Activated T-helper 1 cell treated with anti-CD3 and anti-CD28 coated beads, Interleukin-12 subunit alpha, Interleukin-12 subunit beta, Interleukin-2, Interleukin-4 antibody, amounts not matched to agents 30 ng/mL and 10 ng/mL and 1 ng/mL, durations not matched to agents 14 hours and 24 hours and 36 hours (primary cell): Measurements from ENCODE around the gene MFAP4. TPM values are rescaled to one million over a fixed set of nuclear protein-coding genes. Genes with fewer than 3 reads are reported as not detected.

ENCODE experiments used
- DNase-seq: peaks from one replicate; pipeline ENCODE4 v3.0.0; 2021; ENCODE audit warnings: low spot score
- H3K27ac Mint-ChIP-seq: one replicate; pipeline ENCODE4 v1.8.0; 2021; ENCODE audit warnings: mild to moderate bottlenecking, mixed read lengths
- H3K27me3 Mint-ChIP-seq: one replicate; pipeline ENCODE4 v1.8.0; 2022; ENCODE audit warnings: mild to moderate bottlenecking, moderate library complexity, mixed read lengths; ENCODE audit not compliant: insufficient read depth
- H3K36me3 Mint-ChIP-seq: one replicate; pipeline ENCODE4 v1.8.0; 2021; ENCODE audit warnings: low read depth, mixed read lengths
- H3K4me1 Mint-ChIP-seq: one replicate; pipeline ENCODE4 v1.8.0; 2021; ENCODE audit warnings: low read depth, mixed read lengths
- H3K4me3 Mint-ChIP-seq: one replicate; pipeline ENCODE4 v1.8.0; 2021; ENCODE audit warnings: mild to moderate bottlenecking, moderate library complexity, mixed read lengths
- H3K9me3 Mint-ChIP-seq: one replicate; pipeline ENCODE4 v1.8.0; 2021; ENCODE audit warnings: mixed read lengths
- intact Hi-C: fragments of 100-400 bp; cut with micrococcal nuclease; formaldehyde crosslinking; loops from one replicate; pipeline ENCODE4 v1.15.1; 2024
- total RNA-seq: library from RNA; stranded (reverse); gene quantifications from 2 replicates; pipeline ENCODE4 v1.2.3, GENCODE V29; 2022

The MFAP4 gene
- total RNA-seq, 1 donor from 2014 or later: not detected

DNA sequence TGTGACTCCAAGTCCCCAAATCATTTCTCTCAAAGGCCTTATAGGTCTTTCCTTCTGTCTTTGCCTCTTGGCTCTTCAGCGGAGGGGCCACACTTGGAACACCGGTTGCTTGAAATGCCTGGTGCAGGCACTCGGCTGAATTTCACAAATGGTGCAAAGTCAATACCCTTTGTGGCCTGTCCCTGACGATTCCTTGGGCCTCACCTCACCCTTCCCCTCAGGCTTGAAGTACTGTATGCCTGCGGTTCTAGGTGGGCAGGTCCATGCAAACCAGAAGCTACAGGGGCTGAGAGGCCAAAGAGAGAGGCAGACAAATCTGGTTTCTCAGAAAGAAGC is 20.4 kb downstream of the MFAP4 start:
- H3K27me3 Mint-ChIP-seq: peaks cover 5% of the 10 kb centered on the region
- peaks cover 37% of the 10 kb centered on the region for H3K4me1 Mint-ChIP-seq
- H3K27ac Mint-ChIP-seq: no peak overlapping the region
- intact Hi-C loops: no loop called here
- no peaks in the 10 kb centered on the region for H3K36me3 Mint-ChIP-seq
- H3K9me3 Mint-ChIP-seq: no peaks in the 10 kb centered on the region
- H3K4me3 Mint-ChIP-seq: no peak overlapping the region
- DNase-seq: no peak

DNA sequence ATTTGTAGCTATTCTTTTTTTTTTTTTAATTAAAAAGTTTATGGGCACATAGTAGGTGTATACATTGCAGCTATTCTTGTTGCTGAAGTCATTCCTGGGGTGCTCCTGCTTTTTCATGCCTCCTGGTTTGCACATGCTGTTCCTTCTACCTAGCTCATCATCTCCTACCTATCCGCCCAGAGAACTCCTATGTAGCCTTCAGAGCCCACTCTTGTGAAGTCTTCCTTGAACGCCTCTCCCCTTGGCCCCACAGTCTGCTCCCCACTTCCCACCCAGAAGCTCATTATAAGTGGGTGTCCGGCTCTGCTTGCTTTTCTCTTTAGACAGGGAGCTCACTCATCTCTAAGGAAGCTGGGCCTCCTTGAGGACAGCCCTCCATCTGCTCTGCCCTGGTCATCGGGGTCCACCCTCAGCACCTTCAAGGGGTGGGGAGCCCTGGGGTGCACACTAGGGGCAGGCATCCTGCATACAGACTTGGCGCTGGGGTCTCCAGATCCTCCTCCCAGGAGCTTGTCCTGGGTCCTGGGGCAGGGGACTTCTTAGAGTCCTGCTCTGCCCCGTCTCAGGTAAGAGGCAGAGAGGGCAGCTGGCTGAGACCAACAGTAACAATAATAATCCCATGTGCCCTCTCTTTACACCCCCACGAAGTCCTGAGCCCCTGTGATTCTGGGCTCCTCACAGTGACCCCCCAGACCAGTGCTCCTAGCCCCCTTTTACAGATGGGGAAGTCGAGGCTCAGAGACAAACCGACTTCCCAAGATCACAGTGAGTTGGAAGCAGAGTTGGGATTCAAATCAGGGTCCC is 21.0 kb downstream of the MFAP4 start:
- intact Hi-C loops: no loop called here
- Mint-ChIP-seq H3K4me1 (peaks cover 31% of the 10 kb centered on the region), H3K9me3 (no peaks in the 10 kb centered on the region), H3K27ac (no peak overlapping the region), H3K4me3 (no peak overlapping the region), H3K36me3 (no peaks in the 10 kb centered on the region), H3K27me3 (peaks cover 8% of the 10 kb centered on the region)
- no peak for DNase-seq

DNA sequence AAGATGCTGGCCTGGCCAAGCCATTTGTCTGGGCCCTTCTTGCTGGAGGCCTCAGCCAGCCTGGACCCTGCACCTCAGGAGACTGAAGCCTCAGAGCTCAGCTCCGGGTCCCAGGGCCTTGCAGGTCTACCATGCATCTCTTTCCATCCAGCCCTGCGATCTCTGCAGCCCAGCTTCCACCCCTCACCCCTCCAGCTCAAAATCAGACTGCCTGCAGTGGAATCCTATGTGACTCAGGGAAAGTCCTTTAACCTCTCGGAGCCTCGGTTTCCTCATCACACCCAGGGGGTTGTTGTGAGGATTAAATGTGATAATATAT is 21.5 kb downstream of the MFAP4 start:
- Mint-ChIP-seq H3K4me3 (no peak overlapping the region), H3K27ac (no peak overlapping the region), H3K27me3 (peaks cover 8% of the 10 kb centered on the region), H3K36me3 (no peaks in the 10 kb centered on the region), H3K4me1 (peaks cover 25% of the 10 kb centered on the region), H3K9me3 (no peaks in the 10 kb centered on the region)
- no peak for DNase-seq
- intact Hi-C loops: no loop called here

DNA sequence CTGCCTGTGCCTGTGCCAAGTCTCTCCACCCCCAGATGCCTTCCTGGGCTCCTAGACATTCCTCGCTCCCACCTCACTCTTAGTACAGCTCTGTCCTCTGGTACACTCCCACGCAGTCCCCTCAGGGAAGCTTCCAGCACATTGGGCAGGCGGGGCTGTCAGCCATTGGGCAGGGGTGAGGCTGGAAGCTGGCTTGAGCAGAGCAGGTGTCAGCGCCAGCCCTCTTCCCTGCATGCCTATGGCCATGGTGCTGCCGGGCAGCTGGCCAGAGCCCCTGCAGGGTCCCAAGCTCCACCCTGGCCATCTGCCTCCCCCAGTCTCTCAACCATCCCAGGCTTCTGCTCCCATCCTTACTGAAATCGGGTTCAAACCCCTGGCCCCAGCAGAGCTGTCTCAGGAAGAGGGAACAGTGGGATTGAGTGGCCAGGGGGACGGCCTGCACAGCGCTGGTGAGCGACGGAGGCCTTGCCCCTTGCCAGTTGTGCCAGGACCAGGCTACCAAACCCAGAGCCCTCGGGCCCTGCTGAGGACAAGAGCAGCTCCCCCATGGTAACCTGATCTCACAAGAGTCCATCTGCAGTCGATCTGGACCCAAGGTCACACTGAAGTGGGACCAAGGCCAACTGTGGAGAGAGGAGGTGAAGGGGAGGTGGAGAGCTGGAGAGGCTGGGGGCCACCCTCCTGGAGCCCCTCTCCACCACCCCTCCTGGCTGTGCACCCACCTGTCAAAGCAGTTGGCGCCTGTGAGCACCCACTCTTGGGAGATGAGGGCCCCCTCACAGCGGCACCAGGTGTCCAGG is 22.1 kb downstream of the MFAP4 start:
- H3K36me3 Mint-ChIP-seq: no peaks in the 10 kb centered on the region
- no peak overlapping the region for H3K27ac Mint-ChIP-seq
- H3K27me3 Mint-ChIP-seq: peaks cover 8% of the 10 kb centered on the region
- H3K4me1 Mint-ChIP-seq: peaks cover 20% of the 10 kb centered on the region
- no peak overlapping the region for H3K4me3 Mint-ChIP-seq
- DNase-seq: no peak
- intact Hi-C loops: loop anchor here (5.0 kb wide), 1 partner anchor 282 kb away; the partner anchor contains the start of gene ALDH3A2
- no peaks in the 10 kb centered on the region for H3K9me3 Mint-ChIP-seq

DNA sequence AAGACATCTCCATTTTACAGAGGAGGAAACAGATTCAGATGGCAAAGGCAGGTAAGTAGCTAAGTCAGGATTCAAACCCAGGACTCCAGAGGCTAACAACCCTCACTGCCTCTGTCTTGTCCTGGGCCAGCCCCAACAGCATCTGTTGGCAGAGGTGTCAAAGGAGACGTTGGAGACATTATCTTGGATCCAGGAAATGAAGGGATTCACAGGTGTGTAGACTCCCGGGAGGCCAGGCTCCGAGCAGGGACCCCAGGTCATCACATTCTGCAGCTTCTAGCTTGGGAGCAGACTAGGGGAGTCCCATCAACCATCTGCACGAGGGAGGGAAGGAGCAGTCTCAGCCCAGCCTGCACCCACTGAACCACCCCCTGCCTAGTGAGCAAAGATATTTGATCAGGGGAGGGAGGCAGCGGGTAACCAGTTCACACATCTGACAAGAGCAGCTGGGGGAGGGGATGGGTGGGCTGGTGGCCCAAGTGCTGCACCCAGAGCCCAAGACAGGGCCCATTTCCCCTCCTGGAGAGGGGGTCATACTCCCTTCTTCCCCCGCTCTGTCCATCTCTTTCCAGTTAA is 23.4 kb downstream of the MFAP4 start:
- no peaks in the 10 kb centered on the region for H3K36me3 Mint-ChIP-seq
- peak overlapping the region; percentile 3 for H3K4me3 Mint-ChIP-seq
- H3K4me1 Mint-ChIP-seq: peaks cover 7% of the 10 kb centered on the region
- H3K9me3 Mint-ChIP-seq: no peaks in the 10 kb centered on the region
- DNase-seq: no peak
- intact Hi-C loops: loop anchor here (1.0 to 5.0 kb wide), 3 partner anchors 84 to 284 kb away; partner anchors contain the start of gene ALDH3A2
- H3K27ac Mint-ChIP-seq: peak overlapping the region; percentile 23
- peaks cover 15% of the 10 kb centered on the region for H3K27me3 Mint-ChIP-seq

DNA sequence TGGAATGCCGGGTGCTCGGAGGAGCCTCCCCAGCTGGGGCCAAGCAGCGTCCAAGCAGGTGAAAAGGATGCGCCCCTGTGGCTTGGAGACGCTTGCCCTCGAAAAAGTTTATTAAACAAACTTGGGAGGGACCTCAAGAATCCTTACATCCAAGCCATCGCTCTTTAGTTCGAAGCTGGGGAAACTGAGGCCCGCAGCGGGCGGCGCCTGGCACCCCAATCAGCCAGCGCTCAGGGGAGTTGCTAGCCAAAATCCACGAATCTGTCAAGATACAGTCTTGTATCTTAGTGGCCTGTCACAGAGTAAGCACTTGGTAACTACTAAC is 23.9 kb downstream of the MFAP4 start:
- peaks cover 7% of the 10 kb centered on the region for H3K4me1 Mint-ChIP-seq
- no peak overlapping the region for H3K27ac Mint-ChIP-seq
- peak overlapping the region; percentile 87 for H3K4me3 Mint-ChIP-seq
- DNase-seq: no peak
- no peaks in the 10 kb centered on the region for H3K9me3 Mint-ChIP-seq
- no peaks in the 10 kb centered on the region for H3K36me3 Mint-ChIP-seq
- peaks cover 16% of the 10 kb centered on the region for H3K27me3 Mint-ChIP-seq
- intact Hi-C loops: loop anchor here (1.0 to 5.0 kb wide), 3 partner anchors 84 to 284 kb away; partner anchors contain the start of gene ALDH3A2

DNA sequence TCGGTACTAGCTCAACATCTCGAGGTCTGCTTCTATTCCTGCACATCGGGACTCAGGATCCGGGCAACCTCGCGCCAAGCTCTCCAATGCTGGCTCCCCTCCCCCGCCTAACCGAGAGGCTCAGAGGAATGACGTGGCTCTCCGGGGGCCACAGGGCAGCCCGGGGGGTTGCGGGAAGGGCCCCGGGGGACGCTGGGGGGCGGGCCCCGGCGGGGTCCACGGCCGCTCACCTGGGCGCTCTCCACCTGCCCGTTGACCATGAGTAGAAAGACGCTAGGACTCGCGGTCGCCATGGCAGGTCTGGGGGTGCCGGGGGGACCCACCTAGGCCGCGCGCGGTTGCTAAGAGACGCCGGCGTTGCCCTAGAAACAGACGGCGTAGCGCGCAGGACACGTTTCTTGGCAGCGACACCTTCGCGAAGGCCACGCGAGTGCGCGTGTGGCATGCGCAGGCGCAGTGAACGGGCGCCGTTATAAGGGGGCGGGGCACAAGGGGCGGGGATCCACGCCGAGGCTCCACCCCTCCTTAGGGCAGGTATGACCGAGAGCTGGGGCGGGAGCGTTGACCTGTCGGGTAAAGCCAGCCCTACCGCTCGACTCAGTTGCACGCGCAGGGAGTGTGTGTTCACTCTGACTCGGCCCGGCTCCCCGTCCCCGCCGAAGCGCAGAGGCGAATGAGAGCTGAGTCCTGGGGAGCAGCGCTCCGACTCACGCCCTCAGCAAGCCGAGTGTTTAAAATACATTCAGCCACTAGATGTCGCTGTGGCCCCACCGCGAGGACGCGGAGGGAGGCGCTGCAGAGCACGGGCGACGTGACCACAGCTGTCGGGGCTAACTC is 24.5 kb downstream of the MFAP4 start, which contains the start of gene B9D1:
Gene B9D1, minus strand, starts transcription at position 447 of the 837 bp plus-strand sequence. Its CDS starts 154 bp downstream, at position 293.
- H3K9me3 Mint-ChIP-seq: no peaks in the 10 kb centered on the region
- peaks cover 7% of the 10 kb centered on the region for H3K4me1 Mint-ChIP-seq
- H3K27ac Mint-ChIP-seq: peak within 1 kb of the TSS; percentile 67
- no peaks in the 10 kb centered on the region for H3K36me3 Mint-ChIP-seq
- peaks cover 16% of the 10 kb centered on the region for H3K27me3 Mint-ChIP-seq
- peak within 1 kb of the TSS; percentile 87 for H3K4me3 Mint-ChIP-seq
- DNase-seq: peak; percentile 85
- intact Hi-C loops: loop anchor here (1.0 to 5.0 kb wide), 5 partner anchors 15 to 404 kb away; partner anchors contain the start of gene ALDH3A2

DNA sequence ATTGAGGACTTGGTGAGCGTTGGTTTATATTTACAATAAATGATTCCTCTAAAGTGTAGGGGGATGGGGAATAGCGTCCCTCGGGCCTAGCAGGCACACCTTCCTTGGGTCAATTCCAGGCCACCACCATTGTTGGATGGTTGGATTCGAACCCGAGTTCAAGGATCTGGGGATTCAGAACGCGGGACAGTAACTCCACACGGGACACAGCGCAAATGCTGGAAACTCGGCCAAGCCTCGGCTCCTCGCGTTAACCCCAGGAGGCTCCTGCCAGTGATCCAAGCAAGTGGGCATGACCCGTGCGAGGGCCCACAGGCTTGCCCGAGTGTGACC is 25.1 kb downstream of the MFAP4 start:
- no peaks in the 10 kb centered on the region for H3K36me3 Mint-ChIP-seq
- intact Hi-C loops: loop anchor here (1.0 to 5.0 kb wide), 4 partner anchors 15 to 404 kb away; partner anchors contain the start of gene ALDH3A2
- H3K4me3 Mint-ChIP-seq: peak overlapping the region; percentile 80
- H3K4me1 Mint-ChIP-seq: peaks cover 7% of the 10 kb centered on the region
- peaks cover 18% of the 10 kb centered on the region for H3K27me3 Mint-ChIP-seq
- H3K9me3 Mint-ChIP-seq: no peaks in the 10 kb centered on the region
- DNase-seq: no peak
- peak overlapping the region; percentile 67 for H3K27ac Mint-ChIP-seq

DNA sequence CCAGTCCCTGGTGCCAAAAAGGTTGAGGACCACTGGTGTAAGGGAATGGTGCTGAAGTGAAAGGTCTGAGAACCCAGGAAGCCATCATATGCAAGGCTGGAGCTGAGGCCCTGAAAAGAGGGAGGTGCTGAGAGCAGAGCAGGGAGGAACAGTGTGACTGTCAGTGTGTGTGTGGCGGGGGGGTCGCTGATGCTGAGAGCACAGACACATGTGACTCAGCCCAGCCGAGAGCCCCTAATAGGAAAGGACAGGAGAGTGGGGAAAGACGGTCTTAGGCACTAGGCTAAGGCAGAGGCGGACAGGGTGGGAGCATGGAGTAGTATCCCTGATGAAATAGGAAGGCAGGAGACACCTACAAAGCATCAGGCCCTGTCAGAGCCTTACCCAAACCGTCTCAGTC is 25.7 kb downstream of the MFAP4 start:
- Mint-ChIP-seq H3K9me3 (no peaks in the 10 kb centered on the region), H3K4me1 (peaks cover 7% of the 10 kb centered on the region), H3K4me3 (peak overlapping the region; percentile 70), H3K36me3 (no peaks in the 10 kb centered on the region), H3K27me3 (peaks cover 20% of the 10 kb centered on the region), H3K27ac (peak overlapping the region; percentile 26)
- DNase-seq: no peak
- intact Hi-C loops: loop anchor here (5.0 kb wide), 1 partner anchor 286 kb away; the partner anchor contains the start of gene ALDH3A2

DNA sequence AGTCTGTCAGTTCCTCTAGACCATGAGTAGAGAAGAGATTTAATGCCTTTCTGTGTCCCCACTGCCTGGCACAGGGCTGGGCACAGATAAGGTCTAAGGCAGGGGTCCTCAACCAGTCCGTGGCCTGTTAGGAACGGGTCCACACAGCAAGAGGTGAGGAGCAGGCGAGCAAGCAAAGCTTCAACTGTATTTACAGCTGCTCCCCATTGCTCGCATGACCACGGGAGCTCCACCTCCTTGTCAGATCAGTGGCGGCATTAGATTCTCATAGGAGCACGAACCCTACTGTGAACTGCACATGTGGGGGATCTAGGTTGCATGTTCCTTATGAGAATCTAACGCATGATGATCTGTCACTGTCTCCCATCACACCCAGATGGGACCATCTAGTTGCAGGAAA is 26.2 kb downstream of the MFAP4 start:
- Mint-ChIP-seq H3K4me3 (no peak overlapping the region), H3K4me1 (peaks cover 7% of the 10 kb centered on the region), H3K36me3 (no peaks in the 10 kb centered on the region), H3K27ac (no peak overlapping the region), H3K9me3 (no peaks in the 10 kb centered on the region), H3K27me3 (peaks cover 18% of the 10 kb centered on the region)
- no peak for DNase-seq
- intact Hi-C loops: loop anchor here (5.0 kb wide), 1 partner anchor 287 kb away; the partner anchor contains the start of gene ALDH3A2

DNA sequence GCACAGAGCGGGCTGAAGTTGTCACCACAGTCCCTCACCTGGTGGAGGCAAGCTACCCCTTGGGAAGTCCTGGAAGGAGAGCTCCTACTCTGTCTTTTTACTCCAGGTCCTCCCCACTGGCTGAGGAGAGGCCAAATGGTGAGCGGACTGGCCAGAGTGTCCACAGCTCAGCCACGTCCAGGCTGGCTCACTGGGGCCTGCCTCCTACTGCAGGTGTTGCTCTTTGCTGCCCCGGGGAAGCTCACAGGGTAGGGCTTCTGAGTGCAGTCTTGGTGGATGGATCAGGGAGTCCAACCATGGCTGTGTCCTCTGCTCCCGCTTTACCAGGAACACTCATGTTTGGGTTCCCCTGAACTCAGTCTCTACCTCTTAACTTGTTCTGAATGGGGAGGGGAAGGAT is 27.1 kb downstream of the MFAP4 start:
- no peak for DNase-seq
- H3K9me3 Mint-ChIP-seq: no peaks in the 10 kb centered on the region
- no peak overlapping the region for H3K27ac Mint-ChIP-seq
- H3K4me1 Mint-ChIP-seq: peaks cover 7% of the 10 kb centered on the region
- no peaks in the 10 kb centered on the region for H3K36me3 Mint-ChIP-seq
- intact Hi-C loops: loop anchor here (5.0 kb wide), 1 partner anchor 287 kb away; the partner anchor contains the start of gene ALDH3A2
- no peak overlapping the region for H3K4me3 Mint-ChIP-seq
- peaks cover 19% of the 10 kb centered on the region for H3K27me3 Mint-ChIP-seq

DNA sequence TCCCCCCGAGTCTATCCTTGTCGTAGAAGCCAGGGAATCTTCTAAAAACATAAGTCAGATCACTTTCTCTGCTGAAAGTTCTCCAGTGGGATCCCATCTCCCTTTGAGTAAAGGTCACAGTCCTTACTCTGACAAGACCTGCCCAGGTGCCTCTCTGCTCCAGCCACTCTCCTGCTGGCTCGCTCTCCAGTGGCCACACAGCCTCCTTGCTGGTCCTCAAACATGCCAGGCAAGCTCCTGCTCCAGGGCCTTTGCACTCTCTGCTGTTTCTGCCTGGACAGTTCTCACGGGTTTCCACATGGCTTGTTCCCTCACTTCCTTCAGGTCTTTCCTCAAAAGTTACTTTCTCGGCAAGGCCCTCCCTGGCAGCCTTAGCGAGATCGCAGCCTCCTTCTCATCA is 27.8 kb downstream of the MFAP4 start:
- no peak overlapping the region for H3K27ac Mint-ChIP-seq
- DNase-seq: no peak
- H3K36me3 Mint-ChIP-seq: no peaks in the 10 kb centered on the region
- intact Hi-C loops: no loop called here
- peaks cover 22% of the 10 kb centered on the region for H3K27me3 Mint-ChIP-seq
- peaks cover 7% of the 10 kb centered on the region for H3K4me1 Mint-ChIP-seq
- no peak overlapping the region for H3K4me3 Mint-ChIP-seq
- no peaks in the 10 kb centered on the region for H3K9me3 Mint-ChIP-seq
